GM12891 (cell line): ENCODE results near the gene AVL9.

Experiments
- POLR2A ChIP-seq: IDR thresholded peaks from 2 replicates; pipeline ENCODE4 v1.6.1; 2011; ENCODE audit warnings: low read depth, low read length, control low read depth
- POLR2AphosphoS5 ChIP-seq: IDR thresholded peaks from 2 replicates; pipeline ENCODE4 v1.6.1; 2011; ENCODE audit warnings: low read depth, low read length, control low read depth
- TAF1 ChIP-seq: IDR thresholded peaks from 2 replicates; pipeline ENCODE4 v1.6.1; 2011; ENCODE audit warnings: low read depth, low read length, control low read depth

DNA sequence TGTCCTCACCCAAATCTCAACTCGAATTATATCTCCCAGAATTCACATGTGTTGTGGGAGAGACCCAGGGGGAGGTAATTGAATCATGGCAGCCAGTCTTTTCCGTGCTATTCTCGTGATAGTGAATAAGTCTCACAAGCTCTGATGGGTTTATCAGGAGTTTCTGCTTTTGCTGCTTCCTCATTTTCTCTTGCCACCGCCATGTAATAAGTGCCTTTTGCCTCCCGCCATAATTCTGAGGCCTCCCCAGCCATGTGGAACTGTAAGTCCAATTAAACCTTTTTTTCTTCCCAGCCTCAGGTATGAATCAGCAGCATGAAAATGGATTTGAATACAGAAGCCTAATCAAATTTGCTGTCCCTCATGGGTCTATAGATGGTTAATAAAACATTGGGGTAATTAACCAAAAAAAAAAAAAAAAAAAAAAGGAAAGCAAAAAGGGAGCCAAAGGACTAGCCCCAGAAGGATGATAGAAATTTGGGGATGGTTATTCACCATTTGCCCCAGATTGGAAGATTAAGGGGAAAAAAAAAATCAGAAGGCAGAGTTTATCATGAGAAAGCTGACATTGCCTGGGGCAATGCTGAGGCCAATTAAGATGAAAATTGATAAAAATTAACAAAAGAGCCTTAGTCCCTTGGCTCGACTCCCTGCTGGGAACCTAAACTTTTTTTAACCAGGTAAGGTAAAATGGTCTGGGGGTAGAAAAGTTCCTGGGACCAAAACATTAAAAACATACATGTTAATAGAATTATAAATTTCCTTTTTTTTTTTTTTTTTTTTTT is 27.6 kb downstream of the AVL9 start:
- TF ChIP-seq POLR2AphosphoS5 (no peak), POLR2A (no peak), TAF1 (no peak)
